Measurements from ENCODE around the gene CZIB. TPM values are rescaled to one million over a fixed set of nuclear protein-coding genes. Genes with fewer than 3 reads are reported as not detected.

The CZIB gene
- total RNA-seq, 4 donors from 2014 or later, result 53.9 to 69.4 (median 65.2) TPM

DNA sequence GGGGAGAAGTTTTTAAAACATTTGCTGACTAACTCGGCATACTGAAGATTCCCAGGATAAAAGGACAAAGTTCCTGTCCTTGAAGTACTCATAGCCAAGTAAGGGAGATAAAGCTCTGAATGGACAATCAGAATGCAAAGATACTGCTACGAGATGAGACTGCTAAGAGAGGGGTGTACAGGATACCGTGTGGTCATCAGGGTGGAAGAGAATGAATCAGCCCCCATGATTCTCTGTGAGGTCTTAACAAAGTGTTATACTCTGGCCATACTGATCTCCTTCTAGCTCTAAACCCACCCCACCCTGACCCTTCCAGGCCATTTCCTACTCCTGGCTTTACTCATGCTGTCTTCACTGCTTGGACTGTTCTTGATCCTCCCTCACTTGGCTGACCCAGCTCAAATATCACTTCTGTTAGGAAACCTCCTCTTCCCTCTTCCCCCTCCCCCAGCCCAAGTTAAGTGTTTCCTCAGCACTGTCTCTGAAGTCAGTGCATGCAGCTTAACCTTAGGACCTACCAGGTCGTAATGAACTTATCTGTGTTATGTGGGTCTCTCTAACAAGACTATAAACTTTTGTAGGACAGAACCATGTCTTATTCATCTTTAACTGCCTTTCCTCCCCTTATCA is 33.7 kb upstream of the CZIB start:
- TF ChIP-seq, protein P1, sequence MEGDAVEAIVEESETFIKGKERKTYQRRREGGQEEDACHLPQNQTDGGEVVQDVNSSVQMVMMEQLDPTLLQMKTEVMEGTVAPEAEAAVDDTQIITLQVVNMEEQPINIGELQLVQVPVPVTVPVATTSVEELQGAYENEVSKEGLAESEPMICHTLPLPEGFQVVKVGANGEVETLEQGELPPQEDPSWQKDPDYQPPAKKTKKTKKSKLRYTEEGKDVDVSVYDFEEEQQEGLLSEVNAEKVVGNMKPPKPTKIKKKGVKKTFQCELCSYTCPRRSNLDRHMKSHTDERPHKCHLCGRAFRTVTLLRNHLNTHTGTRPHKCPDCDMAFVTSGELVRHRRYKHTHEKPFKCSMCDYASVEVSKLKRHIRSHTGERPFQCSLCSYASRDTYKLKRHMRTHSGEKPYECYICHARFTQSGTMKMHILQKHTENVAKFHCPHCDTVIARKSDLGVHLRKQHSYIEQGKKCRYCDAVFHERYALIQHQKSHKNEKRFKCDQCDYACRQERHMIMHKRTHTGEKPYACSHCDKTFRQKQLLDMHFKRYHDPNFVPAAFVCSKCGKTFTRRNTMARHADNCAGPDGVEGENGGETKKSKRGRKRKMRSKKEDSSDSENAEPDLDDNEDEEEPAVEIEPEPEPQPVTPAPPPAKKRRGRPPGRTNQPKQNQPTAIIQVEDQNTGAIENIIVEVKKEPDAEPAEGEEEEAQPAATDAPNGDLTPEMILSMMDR (IDR thresholded peaks at IDR 0.05; ENCODE audit: low read depth), result no peak

DNA sequence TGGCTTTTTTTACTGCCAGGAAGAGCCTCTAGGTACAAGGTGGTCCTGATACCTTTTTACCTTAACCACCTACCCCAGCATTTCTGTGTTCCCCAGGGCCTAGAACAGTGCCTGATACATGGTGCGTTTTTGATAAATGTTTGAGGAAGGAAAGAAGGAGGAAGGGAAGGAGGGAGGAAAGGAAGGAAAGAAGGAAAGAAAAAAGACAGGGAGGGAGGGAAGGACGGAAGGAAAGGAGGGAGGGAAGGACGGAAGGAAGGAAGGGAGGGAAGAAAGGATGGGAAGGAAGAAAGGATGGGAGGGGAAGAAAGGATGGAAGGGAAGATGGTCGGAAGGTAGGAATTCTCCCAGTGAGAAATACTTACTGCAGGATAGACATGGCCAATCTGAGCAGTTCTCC is 29.9 kb upstream of the CZIB start:
- TF ChIP-seq, protein P1 (IDR thresholded peaks at IDR 0.05; ENCODE audit: low read depth), result no peak

DNA sequence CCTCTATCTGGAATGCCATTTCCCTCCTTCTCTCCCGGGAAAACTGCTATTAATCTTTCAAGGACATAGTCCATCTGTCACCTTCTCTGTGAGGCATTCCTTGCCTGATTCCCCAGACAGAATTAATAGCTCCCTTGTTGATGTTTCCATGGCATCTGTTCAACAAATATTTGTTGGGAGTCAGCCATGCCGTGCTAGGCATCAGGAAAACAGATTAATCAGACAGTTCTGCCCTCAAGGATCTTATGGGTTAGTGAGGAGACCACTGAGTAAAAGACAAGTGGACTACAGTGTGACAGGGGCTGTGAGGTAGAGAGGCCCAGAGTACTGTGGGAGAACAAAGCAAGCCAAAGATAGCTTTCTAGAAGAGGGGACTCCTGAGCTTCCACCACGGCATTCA is 29.3 kb upstream of the CZIB start:
- TF ChIP-seq, protein P1 (IDR thresholded peaks at IDR 0.05; ENCODE audit: low read depth), result no peak

DNA sequence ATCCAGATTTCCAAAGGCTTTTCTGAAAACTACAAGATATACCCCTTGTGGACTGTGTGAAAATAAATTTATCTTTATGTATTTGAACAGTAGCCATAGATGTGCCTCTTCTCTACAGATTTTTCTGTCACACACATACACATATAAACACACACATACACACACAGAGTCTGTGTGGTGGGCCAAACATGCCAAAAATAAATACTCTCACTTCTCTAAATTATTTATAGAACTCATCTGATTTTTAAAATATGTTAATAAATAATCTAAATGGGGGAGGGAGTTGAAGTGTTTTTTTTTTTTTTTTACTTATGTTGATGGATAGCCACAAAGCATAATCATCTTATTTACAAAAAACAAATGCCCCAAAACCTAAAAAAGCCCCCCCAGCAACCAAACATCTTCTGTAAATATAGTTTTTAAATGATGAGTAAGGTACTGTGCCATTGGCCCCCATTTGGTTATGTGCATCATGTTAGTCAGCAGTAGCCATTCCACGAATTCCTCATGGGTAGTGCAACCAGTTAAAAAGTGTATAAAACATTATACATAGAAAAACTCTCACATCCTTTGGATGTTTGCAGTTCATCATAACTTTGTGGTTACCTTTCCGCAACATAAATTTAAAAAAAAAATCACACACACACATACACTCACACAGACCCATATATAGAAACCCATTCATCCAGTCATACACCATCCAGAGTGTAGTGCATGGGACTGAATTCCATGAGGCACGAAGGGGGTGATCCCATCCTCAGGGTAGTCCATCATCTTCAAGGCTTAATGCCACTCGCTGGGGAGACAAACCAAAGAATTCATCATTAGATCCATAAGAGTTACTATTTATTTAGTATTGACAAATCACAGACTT is 26.1 kb upstream of the CZIB start:
- TF ChIP-seq, protein P1 (IDR thresholded peaks at IDR 0.05; ENCODE audit: low read depth), result no peak

DNA sequence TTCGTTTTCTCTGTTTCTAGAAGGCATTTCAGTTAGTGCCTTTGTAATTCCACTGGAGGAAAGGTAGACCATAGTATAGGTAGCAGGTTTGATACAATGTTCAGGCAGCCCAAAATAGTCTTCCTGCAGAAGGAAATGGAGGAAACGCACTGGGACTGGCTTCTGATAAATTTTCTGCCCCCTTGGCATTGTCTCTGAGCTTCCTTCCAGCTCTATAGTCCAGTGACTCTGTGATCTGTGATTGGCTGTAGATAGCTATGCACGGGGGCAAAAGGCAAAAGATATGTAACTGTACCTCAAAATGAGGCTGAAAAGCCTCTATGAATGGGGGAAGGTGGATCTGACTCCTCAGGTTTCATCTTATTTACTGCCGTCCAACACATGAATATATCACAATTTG is 23.7 kb upstream of the CZIB start:
- TF ChIP-seq, protein P1 (IDR thresholded peaks at IDR 0.05; ENCODE audit: low read depth), result no peak

DNA sequence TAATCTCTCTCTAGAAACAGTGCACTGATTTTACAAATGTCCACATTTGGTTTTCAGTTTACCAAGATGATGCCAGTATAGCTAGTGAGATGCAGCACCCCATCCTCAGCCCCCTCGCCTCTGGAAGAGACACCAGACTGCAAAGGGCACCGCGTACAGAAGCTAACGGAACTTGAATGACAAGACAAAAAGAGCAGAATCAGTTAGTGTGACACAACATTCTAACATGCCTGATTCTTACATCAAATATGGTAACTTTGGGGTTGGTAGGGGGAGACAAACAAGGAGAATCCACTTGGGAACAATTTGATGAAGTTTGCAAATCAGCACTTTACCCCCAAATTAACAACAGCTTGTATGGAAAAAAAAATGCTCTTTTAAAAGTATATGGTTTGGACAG is 21.9 kb upstream of the CZIB start:
- TF ChIP-seq, protein P1 (IDR thresholded peaks at IDR 0.05; ENCODE audit: low read depth), result no peak

DNA sequence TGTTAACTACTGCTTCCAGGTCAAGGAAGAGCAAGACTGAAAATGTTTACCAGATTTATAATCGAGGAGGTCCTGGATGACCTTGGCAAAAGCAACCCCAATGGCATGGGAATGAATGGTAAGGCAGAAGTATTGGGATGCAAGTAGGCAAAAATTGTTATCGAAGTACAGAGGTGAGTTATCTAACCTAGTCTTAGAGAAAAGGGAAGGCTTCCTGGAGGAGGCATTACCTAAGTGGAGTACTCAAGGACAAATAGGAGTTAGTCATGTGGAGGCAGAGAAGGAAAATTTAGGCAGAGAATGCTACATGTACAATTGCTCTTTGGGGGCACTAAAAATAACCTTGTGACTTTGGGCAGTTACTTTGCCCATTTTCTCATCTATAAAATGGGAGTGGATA is 21.4 kb upstream of the CZIB start:
- TF ChIP-seq, protein P1 (IDR thresholded peaks at IDR 0.05; ENCODE audit: low read depth), result no peak

Data from subcutaneous adipose tissue (tissue), 4 donors.